Endothelial cell (in vitro differentiated cells): ENCODE measurements around the gene MARCHF5. TPM values are rescaled to one million over a fixed set of nuclear protein-coding genes. Genes with fewer than 3 reads are reported as not detected.

ENCODE experiments used
- DNase-seq: peaks from one replicate; pipeline ENCODE4 v3.0.0; 2021; ENCODE audit warnings: low spot score
- H3K27ac Mint-ChIP-seq: one replicate; pipeline ENCODE4 v1.8.0; 2021; ENCODE audit warnings: mixed read lengths, inconsistent platforms; ENCODE audit not compliant: unreplicated experiment
- H3K27me3 Mint-ChIP-seq: one replicate; pipeline ENCODE4 v1.8.0; 2021; ENCODE audit warnings: mild to moderate bottlenecking, moderate library complexity, mixed read lengths, inconsistent platforms; ENCODE audit not compliant: unreplicated experiment
- H3K36me3 Mint-ChIP-seq: one replicate; pipeline ENCODE4 v1.8.0; 2021; ENCODE audit warnings: mild to moderate bottlenecking, low read depth, mixed read lengths, inconsistent platforms; ENCODE audit not compliant: unreplicated experiment
- H3K4me1 Mint-ChIP-seq: one replicate; pipeline ENCODE4 v1.8.0; 2021; ENCODE audit warnings: mild to moderate bottlenecking, mixed read lengths, inconsistent platforms; ENCODE audit not compliant: unreplicated experiment
- H3K4me3 Mint-ChIP-seq: one replicate; pipeline ENCODE4 v1.8.0; 2021; ENCODE audit warnings: mild to moderate bottlenecking, mixed read lengths, inconsistent platforms; ENCODE audit not compliant: unreplicated experiment
- H3K9me3 Mint-ChIP-seq: one replicate; pipeline ENCODE4 v1.8.0; 2021; ENCODE audit warnings: mixed read lengths, inconsistent platforms; ENCODE audit not compliant: unreplicated experiment
- total RNA-seq: library from RNA; stranded (reverse); fragmentation: NEBNext Ultra II Directional; extraction: Animal tissue kit (Norgen Biotek cat#: 25700); gene quantifications from one replicate; pipeline ENCODE4 v1.2.1, GENCODE V29; 2021; ENCODE audit not compliant: unreplicated experiment
- TF ChIP-seq, protein P1 (sequence below): fragments of 200-600 bp; sonication (generic); IDR thresholded peaks from one replicate; pipeline ENCODE4 v1.5.0; 2021; ENCODE audit warnings: antibody characterized with exemption; ENCODE audit not compliant: unreplicated experiment

Gene MARCHF5
- total RNA-seq, 1 donor from 2014 or later = 46.0 TPM

GRCh38 chr10:92304061-92304460 lies 13.1 kb downstream of the MARCHF5 start:
- H3K27me3 Mint-ChIP-seq = peaks cover 2% of the 10 kb centered on the region
- DNase-seq = no peak
- TF ChIP-seq, protein P1, sequence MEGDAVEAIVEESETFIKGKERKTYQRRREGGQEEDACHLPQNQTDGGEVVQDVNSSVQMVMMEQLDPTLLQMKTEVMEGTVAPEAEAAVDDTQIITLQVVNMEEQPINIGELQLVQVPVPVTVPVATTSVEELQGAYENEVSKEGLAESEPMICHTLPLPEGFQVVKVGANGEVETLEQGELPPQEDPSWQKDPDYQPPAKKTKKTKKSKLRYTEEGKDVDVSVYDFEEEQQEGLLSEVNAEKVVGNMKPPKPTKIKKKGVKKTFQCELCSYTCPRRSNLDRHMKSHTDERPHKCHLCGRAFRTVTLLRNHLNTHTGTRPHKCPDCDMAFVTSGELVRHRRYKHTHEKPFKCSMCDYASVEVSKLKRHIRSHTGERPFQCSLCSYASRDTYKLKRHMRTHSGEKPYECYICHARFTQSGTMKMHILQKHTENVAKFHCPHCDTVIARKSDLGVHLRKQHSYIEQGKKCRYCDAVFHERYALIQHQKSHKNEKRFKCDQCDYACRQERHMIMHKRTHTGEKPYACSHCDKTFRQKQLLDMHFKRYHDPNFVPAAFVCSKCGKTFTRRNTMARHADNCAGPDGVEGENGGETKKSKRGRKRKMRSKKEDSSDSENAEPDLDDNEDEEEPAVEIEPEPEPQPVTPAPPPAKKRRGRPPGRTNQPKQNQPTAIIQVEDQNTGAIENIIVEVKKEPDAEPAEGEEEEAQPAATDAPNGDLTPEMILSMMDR = no peak
- no peaks in the 10 kb centered on the region for H3K9me3 Mint-ChIP-seq
- H3K27ac Mint-ChIP-seq = no peak overlapping the region
- peaks cover 14% of the 10 kb centered on the region for H3K4me1 Mint-ChIP-seq
- no peak overlapping the region for H3K4me3 Mint-ChIP-seq
- no peaks in the 10 kb centered on the region for H3K36me3 Mint-ChIP-seq

- Mint-ChIP-seq H3K4me3 (no peak overlapping the region), H3K27ac (no peak overlapping the region), H3K4me1 (peaks cover 11% of the 10 kb centered on the region), H3K27me3 (no peaks in the 10 kb centered on the region), H3K9me3 (no peaks in the 10 kb centered on the region), H3K36me3 (no peaks in the 10 kb centered on the region)
- TF ChIP-seq, protein P1 = no peak
- no peak for DNase-seq
Observed at GRCh38 chr10:92305133-92306072, 14.4 kb downstream of the MARCHF5 start.

DNA sequence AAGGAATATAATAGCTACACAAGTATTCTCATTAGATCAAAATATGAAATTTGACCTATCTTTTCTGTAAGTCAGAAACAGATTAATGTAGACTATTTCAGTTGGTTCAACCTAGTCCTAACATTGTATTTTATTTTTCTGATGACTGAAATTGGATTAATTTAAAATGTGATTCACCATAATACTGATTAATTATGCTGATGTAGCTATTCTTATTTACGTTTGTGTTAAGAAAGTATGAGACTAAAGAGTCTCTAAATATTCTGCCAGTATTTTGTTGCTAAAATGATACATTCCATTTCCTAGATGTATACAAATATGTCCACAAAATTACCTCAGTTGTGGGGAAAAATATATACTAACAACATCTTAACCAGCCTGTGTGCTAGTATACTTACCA lies 18.3 kb downstream of the MARCHF5 start:
- no peaks in the 10 kb centered on the region for H3K27me3 Mint-ChIP-seq
- H3K4me3 Mint-ChIP-seq = no peak overlapping the region
- TF ChIP-seq, protein P1 = no peak

GRCh38 chr10:92313750-92314149 lies 22.8 kb downstream of the MARCHF5 start:
- H3K36me3 Mint-ChIP-seq = peaks cover 9% of the 10 kb centered on the region
- no peak overlapping the region for H3K4me3 Mint-ChIP-seq
- H3K27me3 Mint-ChIP-seq = no peaks in the 10 kb centered on the region
- H3K9me3 Mint-ChIP-seq = no peaks in the 10 kb centered on the region
- DNase-seq = no peak
- no peak overlapping the region for H3K27ac Mint-ChIP-seq
- H3K4me1 Mint-ChIP-seq = no peaks in the 10 kb centered on the region
- TF ChIP-seq, protein P1 = no peak

More for the DNA sequence above, 18.3 kb downstream of the MARCHF5 start:
- H3K9me3 Mint-ChIP-seq = no peaks in the 10 kb centered on the region
- H3K4me1 Mint-ChIP-seq = peaks cover 4% of the 10 kb centered on the region
- DNase-seq = no peak
- H3K27ac Mint-ChIP-seq = no peak overlapping the region
- peaks cover 9% of the 10 kb centered on the region for H3K36me3 Mint-ChIP-seq

DNA sequence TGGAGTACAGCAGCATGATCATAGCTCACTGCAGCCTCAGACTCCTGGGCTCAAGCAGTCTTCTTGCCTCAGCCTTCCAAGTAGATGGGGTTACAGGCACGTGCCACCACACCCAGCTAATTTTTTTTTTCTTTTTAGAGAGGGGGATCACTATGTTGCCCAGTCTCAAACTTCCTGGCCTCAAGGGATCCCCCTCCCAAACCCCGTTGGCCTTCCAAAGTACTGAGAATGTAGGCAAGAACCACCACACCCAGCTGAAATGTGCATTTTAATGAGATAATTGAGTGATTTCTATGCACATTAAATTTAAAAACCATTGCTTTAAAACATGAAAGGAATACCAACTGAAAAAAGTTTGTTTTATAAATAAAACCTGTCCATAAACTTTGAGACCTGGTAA lies 25.6 kb downstream of the MARCHF5 start:
- H3K27me3 Mint-ChIP-seq = no peaks in the 10 kb centered on the region
- TF ChIP-seq, protein P1 = no peak
- no peaks in the 10 kb centered on the region for H3K4me1 Mint-ChIP-seq
- no peak for DNase-seq
- no peaks in the 10 kb centered on the region for H3K9me3 Mint-ChIP-seq
- H3K4me3 Mint-ChIP-seq = no peak overlapping the region
- no peak overlapping the region for H3K27ac Mint-ChIP-seq
- H3K36me3 Mint-ChIP-seq = peaks cover 15% of the 10 kb centered on the region
